ENCODE measurements around the gene STXBP6. TPM values are rescaled to one million over a fixed set of nuclear protein-coding genes. Genes with fewer than 3 reads are reported as not detected.

Gene STXBP6
- polyA plus RNA-seq, 2 donors, result 1.9 to 2.2 TPM

- Histone ChIP-seq H3K27ac (ENCODE audit: low read depth in 2 of 2, low read length in 1 of 2) (no peak overlapping the region), H3K4me1 (ENCODE audit: control insufficient read depth in 2 of 2, insufficient read depth in 2 of 2, low read length in 1 of 2) (peaks cover 2 to 3% of the 10 kb centered on the region in 2 donors), H3K4me3 (ENCODE audit: low read depth in 1 of 2, low read length in 2 of 2) (no peak overlapping the region), H3K27me3 (ENCODE audit: control insufficient read depth in 1 of 2, insufficient read depth in 2 of 2, low read length in 2 of 2) (no peaks in the 10 kb centered on the region), H3K9me3 (ENCODE audit: control insufficient read depth in 2 of 2, insufficient read depth in 1 of 2, low read depth in 1 of 2, low read length in 1 of 2) (no peaks in the 10 kb centered on the region), H3K36me3 (ENCODE audit: control insufficient read depth in 2 of 2, insufficient read depth in 2 of 2, low read length in 1 of 2) (no peaks in the 10 kb centered on the region)
- WGBS, 2 donors, result 83 to 86% methylated on average over 4 of the region's 4 CpGs
These were observed 95.8 kb downstream of the STXBP6 start for GRCh38 chr14:24954037-24954699.

- 89 to 90% methylated on average over 8 of the region's 8 CpGs for WGBS, 2 donors
- Histone ChIP-seq H3K4me1 (ENCODE audit: control insufficient read depth in 2 of 2, insufficient read depth in 2 of 2, low read length in 1 of 2) (peaks cover 2 to 3% of the 10 kb centered on the region in 2 donors), H3K9me3 (ENCODE audit: control insufficient read depth in 2 of 2, insufficient read depth in 1 of 2, low read depth in 1 of 2, low read length in 1 of 2) (no peaks in the 10 kb centered on the region), H3K4me3 (ENCODE audit: low read depth in 1 of 2, low read length in 2 of 2) (no peak overlapping the region), H3K27me3 (ENCODE audit: control insufficient read depth in 1 of 2, insufficient read depth in 2 of 2, low read length in 2 of 2) (no peaks in the 10 kb centered on the region), H3K27ac (ENCODE audit: low read depth in 2 of 2, low read length in 1 of 2) (no peak overlapping the region), H3K36me3 (ENCODE audit: control insufficient read depth in 2 of 2, insufficient read depth in 2 of 2, low read length in 1 of 2) (no peaks in the 10 kb centered on the region)
These were observed 96.9 kb downstream of the STXBP6 start for GRCh38 chr14:24952851-24953666.

- Histone ChIP-seq H3K27ac (ENCODE audit: low read depth in 2 of 2, low read length in 1 of 2) (no peak overlapping the region), H3K4me3 (ENCODE audit: low read depth in 1 of 2, low read length in 2 of 2) (no peak overlapping the region), H3K36me3 (ENCODE audit: control insufficient read depth in 2 of 2, insufficient read depth in 2 of 2, low read length in 1 of 2) (no peaks in the 10 kb centered on the region), H3K4me1 (ENCODE audit: control insufficient read depth in 2 of 2, insufficient read depth in 2 of 2, low read length in 1 of 2) (no peaks in the 10 kb centered on the region), H3K9me3 (ENCODE audit: control insufficient read depth in 2 of 2, insufficient read depth in 1 of 2, low read depth in 1 of 2, low read length in 1 of 2) (no peaks in the 10 kb centered on the region), H3K27me3 (ENCODE audit: control insufficient read depth in 1 of 2, insufficient read depth in 2 of 2, low read length in 2 of 2) (no peaks in the 10 kb centered on the region)
- 91 to 92% methylated on average over 1 of the region's 1 CpG for WGBS, 2 donors
These were observed 101.6 kb downstream of the STXBP6 start for GRCh38 chr14:24948261-24948847.

GRCh38 chr14:24947131-24947530 lies 102.8 kb downstream of the STXBP6 start:
- 91 to 97% methylated on average over 6 of the region's 6 CpGs for WGBS, 2 donors

GRCh38 chr14:24944800-24945199 lies 105.1 kb downstream of the STXBP6 start:
- H3K4me3 ChIP-seq (ENCODE audit: low read depth in 1 of 2, low read length in 2 of 2), result no peak overlapping the region
- no peaks in the 10 kb centered on the region for H3K9me3 ChIP-seq (ENCODE audit: control insufficient read depth in 2 of 2, insufficient read depth in 1 of 2, low read depth in 1 of 2, low read length in 1 of 2)
- no peaks in the 10 kb centered on the region for H3K4me1 ChIP-seq (ENCODE audit: control insufficient read depth in 2 of 2, insufficient read depth in 2 of 2, low read length in 1 of 2)
- 11 to 23% methylated on average over 2 of the region's 2 CpGs for WGBS, 2 donors
- peaks cover 0 to 3% of the 10 kb centered on the region in 2 donors for H3K36me3 ChIP-seq (ENCODE audit: control insufficient read depth in 2 of 2, insufficient read depth in 2 of 2, low read length in 1 of 2)
- no peak overlapping the region for H3K27ac ChIP-seq (ENCODE audit: low read depth in 2 of 2, low read length in 1 of 2)
- H3K27me3 ChIP-seq (ENCODE audit: control insufficient read depth in 1 of 2, insufficient read depth in 2 of 2, low read length in 2 of 2), result no peaks in the 10 kb centered on the region

More at GRCh38 chr14:24947131-24947530, 102.8 kb downstream of the STXBP6 start:
- Histone ChIP-seq H3K27me3 (ENCODE audit: control insufficient read depth in 1 of 2, insufficient read depth in 2 of 2, low read length in 2 of 2) (no peaks in the 10 kb centered on the region), H3K27ac (ENCODE audit: low read depth in 2 of 2, low read length in 1 of 2) (no peak overlapping the region), H3K4me1 (ENCODE audit: control insufficient read depth in 2 of 2, insufficient read depth in 2 of 2, low read length in 1 of 2) (no peaks in the 10 kb centered on the region), H3K9me3 (ENCODE audit: control insufficient read depth in 2 of 2, insufficient read depth in 1 of 2, low read depth in 1 of 2, low read length in 1 of 2) (no peaks in the 10 kb centered on the region), H3K36me3 (ENCODE audit: control insufficient read depth in 2 of 2, insufficient read depth in 2 of 2, low read length in 1 of 2) (no peaks in the 10 kb centered on the region), H3K4me3 (ENCODE audit: low read depth in 1 of 2, low read length in 2 of 2) (no peak overlapping the region)

- H3K36me3 ChIP-seq (ENCODE audit: control insufficient read depth in 2 of 2, insufficient read depth in 2 of 2, low read length in 1 of 2), result peaks cover 0 to 3% of the 10 kb centered on the region in 2 donors
- no peaks in the 10 kb centered on the region for H3K9me3 ChIP-seq (ENCODE audit: control insufficient read depth in 2 of 2, insufficient read depth in 1 of 2, low read depth in 1 of 2, low read length in 1 of 2)
- no peaks in the 10 kb centered on the region for H3K4me1 ChIP-seq (ENCODE audit: control insufficient read depth in 2 of 2, insufficient read depth in 2 of 2, low read length in 1 of 2)
- no peak overlapping the region for H3K27ac ChIP-seq (ENCODE audit: low read depth in 2 of 2, low read length in 1 of 2)
- no peak overlapping the region for H3K4me3 ChIP-seq (ENCODE audit: low read depth in 1 of 2, low read length in 2 of 2)
- H3K27me3 ChIP-seq (ENCODE audit: control insufficient read depth in 1 of 2, insufficient read depth in 2 of 2, low read length in 2 of 2), result no peaks in the 10 kb centered on the region
- 29 to 42% methylated on average over 3 of the region's 3 CpGs for WGBS, 2 donors
These were observed 106.9 kb downstream of the STXBP6 start for GRCh38 chr14:24943024-24943423.

- whole genome bisulfite sequencing, 2 donors, result 63 to 96% methylated on average over 1 of the region's 1 CpG
These were observed 108.2 kb downstream of the STXBP6 start for GRCh38 chr14:24941719-24942118.

GRCh38 chr14:24940213-24940783 lies 109.6 kb downstream of the STXBP6 start:
- no peaks in the 10 kb centered on the region for H3K4me1 ChIP-seq (ENCODE audit: control insufficient read depth in 2 of 2, insufficient read depth in 2 of 2, low read length in 1 of 2)
- WGBS, 2 donors, result 86 to 88% methylated on average over 5 of the region's 5 CpGs
- no peaks in the 10 kb centered on the region for H3K9me3 ChIP-seq (ENCODE audit: control insufficient read depth in 2 of 2, insufficient read depth in 1 of 2, low read depth in 1 of 2, low read length in 1 of 2)
- H3K27me3 ChIP-seq (ENCODE audit: control insufficient read depth in 1 of 2, insufficient read depth in 2 of 2, low read length in 2 of 2), result no peaks in the 10 kb centered on the region
- no peak overlapping the region for H3K4me3 ChIP-seq (ENCODE audit: low read depth in 1 of 2, low read length in 2 of 2)
- H3K36me3 ChIP-seq (ENCODE audit: control insufficient read depth in 2 of 2, insufficient read depth in 2 of 2, low read length in 1 of 2), result peaks cover 0 to 3% of the 10 kb centered on the region in 2 donors
- H3K27ac ChIP-seq (ENCODE audit: low read depth in 2 of 2, low read length in 1 of 2), result no peak overlapping the region

More at GRCh38 chr14:24941719-24942118, 108.2 kb downstream of the STXBP6 start:
- H3K27me3 ChIP-seq (ENCODE audit: control insufficient read depth in 1 of 2, insufficient read depth in 2 of 2, low read length in 2 of 2), result no peaks in the 10 kb centered on the region
- H3K4me1 ChIP-seq (ENCODE audit: control insufficient read depth in 2 of 2, insufficient read depth in 2 of 2, low read length in 1 of 2), result no peaks in the 10 kb centered on the region
- H3K9me3 ChIP-seq (ENCODE audit: control insufficient read depth in 2 of 2, insufficient read depth in 1 of 2, low read depth in 1 of 2, low read length in 1 of 2), result no peaks in the 10 kb centered on the region
- H3K4me3 ChIP-seq (ENCODE audit: low read depth in 1 of 2, low read length in 2 of 2), result no peak overlapping the region
- H3K36me3 ChIP-seq (ENCODE audit: control insufficient read depth in 2 of 2, insufficient read depth in 2 of 2, low read length in 1 of 2), result peaks cover 0 to 3% of the 10 kb centered on the region in 2 donors
- no peak overlapping the region for H3K27ac ChIP-seq (ENCODE audit: low read depth in 2 of 2, low read length in 1 of 2)

- H3K36me3 ChIP-seq (ENCODE audit: control insufficient read depth in 2 of 2, insufficient read depth in 2 of 2, low read length in 1 of 2), result peaks cover 0 to 3% of the 10 kb centered on the region in 2 donors
- no peak overlapping the region for H3K27ac ChIP-seq (ENCODE audit: low read depth in 2 of 2, low read length in 1 of 2)
- no peaks in the 10 kb centered on the region for H3K4me1 ChIP-seq (ENCODE audit: control insufficient read depth in 2 of 2, insufficient read depth in 2 of 2, low read length in 1 of 2)
- H3K4me3 ChIP-seq (ENCODE audit: low read depth in 1 of 2, low read length in 2 of 2), result no peak overlapping the region
- H3K27me3 ChIP-seq (ENCODE audit: control insufficient read depth in 1 of 2, insufficient read depth in 2 of 2, low read length in 2 of 2), result no peaks in the 10 kb centered on the region
- WGBS, 2 donors, result 34 to 59% methylated on average over 1 of the region's 1 CpG
- H3K9me3 ChIP-seq (ENCODE audit: control insufficient read depth in 2 of 2, insufficient read depth in 1 of 2, low read depth in 1 of 2, low read length in 1 of 2), result no peaks in the 10 kb centered on the region
These were observed 111.4 kb downstream of the STXBP6 start for GRCh38 chr14:24938593-24938992.

Data from esophagus (tissue), 2 donors.